IMR-90 (cell line): ENCODE measurements around the gene RPP40. TPM values are rescaled to one million over a fixed set of nuclear protein-coding genes. Genes with fewer than 3 reads are reported as not detected.

ENCODE experiments used
- ATAC-seq: fragments of 200-7000 bp; cut with Tn5 transposase; 2 replicates; pipeline ENCODE4 v1.9.1; 2020; ENCODE audit warnings: low read depth, mild to moderate bottlenecking, moderate library complexity
- BruUV-seq: library from RNA; stranded (reverse); fragments of 400-500 nt; replicated peaks from 2 replicates; lab custom pipeline; 2021; lab: Mats Ljungman, UMichigan
- CTCF ChIA-PET: fragments of 300-600 bp; formaldehyde crosslinking; extraction: SDS; loops from one replicate; lab custom pipeline; 2021; ENCODE audit warnings: antibody characterized with exemption; lab: Yijun Ruan, JAX
- POLR2A ChIA-PET: fragments of 300-600 bp; sonication (Branson Sonifier 250); formaldehyde crosslinking; loops from one replicate; lab custom pipeline; 2022; ENCODE audit warnings: antibody characterized with exemption; ENCODE audit not compliant: unreplicated experiment; lab: Charles Lee
- DNase-seq: peaks from one replicate; pipeline ENCODE4 v3.0.0; 2013
- H2AFZ ChIP-seq: replicated peaks from 2 replicates; pipeline ENCODE3; 2013; ENCODE audit warnings: low read length, mild to moderate bottlenecking; ENCODE audit not compliant: poor library complexity
- H2AK5ac ChIP-seq: 2 replicates; pipeline ENCODE4 v1.6.1; 2013; ENCODE audit warnings: low read depth, low read length, inconsistent platforms
- H2AK9ac ChIP-seq: replicated peaks from 2 replicates; pipeline ENCODE3; 2013; ENCODE audit warnings: mild to moderate bottlenecking, low read depth, low read length, moderate library complexity; ENCODE audit not compliant: poor library complexity
- H2BK120ac ChIP-seq: 2 replicates; pipeline ENCODE4 v1.6.1; 2013; ENCODE audit warnings: low read depth, low read length, inconsistent platforms
- H2BK15ac ChIP-seq: 3 replicates; pipeline ENCODE4 v1.6.1; 2013; ENCODE audit warnings: low read depth, low read length, inconsistent platforms
- H2BK20ac ChIP-seq: 2 replicates; pipeline ENCODE4 v1.6.1; 2013; ENCODE audit warnings: low read depth, mild to moderate bottlenecking, inconsistent platforms, low read length, moderate library complexity
- H2BK5ac ChIP-seq: 2 replicates; pipeline ENCODE4 v1.6.1; 2013; ENCODE audit warnings: mild to moderate bottlenecking, low read depth, low read length, inconsistent platforms; ENCODE audit not compliant: poor library complexity, severe bottlenecking
- H3K14ac ChIP-seq: replicated peaks from 2 replicates; pipeline ENCODE4 v1.6.1; 2013; ENCODE audit warnings: low read depth, low read length, inconsistent platforms
- H3K18ac ChIP-seq: 2 replicates; pipeline ENCODE4 v1.6.1; 2013; ENCODE audit warnings: low read depth, low read length, control low read depth
- H3K23ac ChIP-seq: 2 replicates; pipeline ENCODE4 v1.6.1; 2013; ENCODE audit warnings: low read depth, low read length, inconsistent platforms
- H3K27ac ChIP-seq: 2 replicates; pipeline ENCODE4 v1.5.1; 2013; ENCODE audit warnings: mild to moderate bottlenecking, control low read depth, low read length; ENCODE audit not compliant: insufficient read depth
- H3K27me3 ChIP-seq: 2 replicates; pipeline ENCODE4 v1.6.1; 2013; ENCODE audit warnings: low read length; ENCODE audit not compliant: control insufficient read depth, insufficient read depth
- H3K36me3 ChIP-seq: 2 replicates; pipeline ENCODE4 v1.6.1; 2013; ENCODE audit warnings: low read length, mixed read lengths; ENCODE audit not compliant: control insufficient read depth, insufficient read depth
- H3K4ac ChIP-seq: 2 replicates; pipeline ENCODE4 v1.6.1; 2013; ENCODE audit warnings: low read depth, low read length, inconsistent platforms
- H3K4me1 ChIP-seq: 2 replicates; pipeline ENCODE4 v1.6.1; 2013; ENCODE audit warnings: low read length, mixed read lengths; ENCODE audit not compliant: control insufficient read depth, insufficient read depth
- H3K4me2 ChIP-seq: 2 replicates; pipeline ENCODE4 v1.6.1; 2013; ENCODE audit warnings: low read depth, mild to moderate bottlenecking, control low read depth, low read length, moderate library complexity
- H3K4me3 ChIP-seq: 2 replicates; pipeline ENCODE4 v1.5.1; 2013; ENCODE audit warnings: low read depth, mild to moderate bottlenecking, control low read depth, low read length, moderate library complexity; ENCODE audit not compliant: insufficient read depth
- H3K56ac ChIP-seq: 2 replicates; pipeline ENCODE4 v1.6.1; 2013; ENCODE audit warnings: low read length, inconsistent platforms; ENCODE audit not compliant: insufficient read depth; ENCODE audit errors: extremely low read depth
- H3K79me1 ChIP-seq, 2 experiments: 2 replicates each; pipeline ENCODE4 v1.6.1; 2013; ENCODE audit warnings: low read length in 2 of 2, inconsistent platforms in 1 of 2, low read depth in 1 of 2
- H3K9ac ChIP-seq: 2 replicates; pipeline ENCODE4 v1.6.1; 2013; ENCODE audit warnings: low read depth, low read length, control low read depth
- H3K9me1 ChIP-seq: 2 replicates; pipeline ENCODE4 v1.6.1; 2013; ENCODE audit warnings: low read length, inconsistent platforms; ENCODE audit not compliant: insufficient read depth
- H3K9me3 ChIP-seq: 2 replicates; pipeline ENCODE4 v1.6.1; 2013; ENCODE audit warnings: low read length; ENCODE audit not compliant: control insufficient read depth, insufficient read depth
- H4K20me1 ChIP-seq: 2 replicates; pipeline ENCODE4 v1.6.1; 2013; ENCODE audit warnings: low read length, inconsistent platforms; ENCODE audit not compliant: insufficient read depth
- H4K5ac ChIP-seq: 2 replicates; pipeline ENCODE4 v1.6.1; 2013; ENCODE audit warnings: mild to moderate bottlenecking, low read depth, low read length, control low read depth
- H4K8ac ChIP-seq, 2 experiments: 2 replicates each; pipeline ENCODE4 v1.6.1; 2013; ENCODE audit warnings: low read depth in 2 of 2, low read length in 2 of 2, control low read depth in 1 of 2, inconsistent platforms in 1 of 2
- H4K91ac ChIP-seq: 2 replicates; pipeline ENCODE4 v1.6.1; 2013; ENCODE audit warnings: low read depth, low read length, inconsistent platforms; ENCODE audit not compliant: insufficient read depth
- CTCF ChIP-seq: conservative IDR thresholded peaks from 2 replicates; pipeline ENCODE4 v1.5.1; 2012; ENCODE audit warnings: mild to moderate bottlenecking, low read depth, low read length, improper control_type of control experiment
- POLR2A ChIP-seq: IDR thresholded peaks from 2 replicates; pipeline ENCODE4 v1.6.1; 2012; ENCODE audit warnings: mild to moderate bottlenecking, low read depth, low read length
- RFX5 ChIP-seq: IDR thresholded peaks from 2 replicates; pipeline ENCODE4 v1.8.0; 2012; ENCODE audit warnings: low read depth, mild to moderate bottlenecking, low read length, moderate library complexity
- SMC3 ChIP-seq: fragments of 150-350 bp; IDR thresholded peaks from 2 replicates; pipeline ENCODE4 v1.6.1; 2016; ENCODE audit warnings: low read depth, mild to moderate bottlenecking, antibody characterized with exemption, low read length, moderate library complexity
- dilution Hi-C: fragments of 300-500 bp; cut with HindIII; formaldehyde crosslinking; loops from one replicate; pipeline ENCODE4 v1.14.3; 2018; ENCODE audit warnings: low sequenced_read_pairs; ENCODE audit not compliant: unreplicated experiment
- in situ Hi-C: fragments of 300-500 bp; cut with MboI; formaldehyde crosslinking; loops from 3 replicates; pipeline ENCODE4 v1.14.3; 2019; ENCODE audit warnings: low sequenced_read_pairs, inconsistent platforms, mixed read lengths
- intact Hi-C: fragments of 100-400 bp; cut with micrococcal nuclease; formaldehyde crosslinking; loops from 2 replicates; pipeline ENCODE4 v1.10.0; 2022
- polyA plus RNA-seq, 3 experiments: library from polyadenylated mRNA; depleted of rRNA; stranded (reverse); fragments of >200 nt; gene quantifications; 2 replicates each; pipeline ENCODE4 v1.2.3, GENCODE V29; 2012; ENCODE audit warnings: low replicate concordance in 1 of 3
- total RNA-seq: library from RNA; depleted of rRNA; stranded (reverse); fragments of >200 nt; gene quantifications from 2 replicates; pipeline ENCODE4 v1.2.3, GENCODE V29; 2012

RPP40 gene
- total and polyA plus RNA-seq, 2 of the 4 experiments (the other 2 are of a cell fraction) = 8.1 to 22.2 TPM

GRCh38 chr6:5053038-5053437 is 49.2 kb upstream of the RPP40 start:
- TF ChIP-seq POLR2A (no peak), CTCF (no peak), SMC3 (no peak), RFX5 (no peak)
- no peak overlapping the region for H3K23ac ChIP-seq
- peak overlapping the region; percentile 94; the same call in 1 of the 3 replicates for H2BK15ac ChIP-seq
- peak overlapping the region; percentile 80 for H2BK5ac ChIP-seq
- DNase-seq (peak; percentile 71), ATAC-seq (no peak; the same call in 1 of the 2 replicates)
- BruUV-seq = no TSS peak
- dilution Hi-C loops (no loop called here), in situ Hi-C loops (no loop called here), intact Hi-C loops (no loop called here)
- H3K4me3 ChIP-seq = no peak overlapping the region
- H3K27me3 ChIP-seq = no peaks in the 10 kb centered on the region
- H3K18ac ChIP-seq = peak overlapping the region; percentile 78; the same call in 1 of the 2 replicates
- peaks cover 7% of the 10 kb centered on the region for H3K4me1 ChIP-seq
- peak overlapping the region; percentile 44; the same call in 1 of the 2 replicates for H3K9ac ChIP-seq
- H3K27ac ChIP-seq = peak overlapping the region; percentile 82; the same call in 1 of the 2 replicates
- H3K9me1 ChIP-seq = peaks cover 4% of the 10 kb centered on the region; the same call in 1 of the 2 replicates
- no peak overlapping the region for H2AK9ac ChIP-seq
- H3K9me3 ChIP-seq = peaks cover 12% of the 10 kb centered on the region
- peak overlapping the region in 1 of 2 experiments; percentile 86; a peak in 2 of 4 replicates for H4K8ac ChIP-seq
- peak overlapping the region; percentile 55; the same call in 1 of the 2 replicates for H3K56ac ChIP-seq
- H3K14ac ChIP-seq = peak overlapping the region; percentile 86
- H3K4ac ChIP-seq = peak overlapping the region; percentile 83
- peak overlapping the region; percentile 85 for H2BK120ac ChIP-seq
- CTCF ChIA-PET = no interaction called here
- H4K91ac ChIP-seq = peak overlapping the region; percentile 93
- H3K79me1 ChIP-seq = no peaks in the 10 kb centered on the region
- peak overlapping the region; percentile 71 for H2AFZ ChIP-seq
- POLR2A ChIA-PET = interaction anchor here (0.9 kb wide), 1 partner anchor 17 kb away, joined by 5 read pairs; no protein-coding TSS in a partner anchor
- H3K36me3 ChIP-seq = peaks cover 1% of the 10 kb centered on the region; the same call in 1 of the 2 replicates
- peak overlapping the region; percentile 73; the same call in 1 of the 2 replicates for H2BK20ac ChIP-seq
- peak overlapping the region; percentile 96 for H4K5ac ChIP-seq
- peak overlapping the region; percentile 75; the same call in 1 of the 2 replicates for H2AK5ac ChIP-seq
- H4K20me1 ChIP-seq = 0 out of 2 replicates have a peak, but pooled peaks cover 4% of the 10 kb centered on the region
- H3K4me2 ChIP-seq = peak overlapping the region; percentile 74
